HepG2 (cell line): ENCODE data around the gene PLK5. TPM values are rescaled to one million over a fixed set of nuclear protein-coding genes. Genes with fewer than 3 reads are reported as not detected.
A peak's percentile ranks its signal among the peaks of the same experiment; 100 is the strongest.

Source experiments
- ARID5B ChIP-seq: IDR thresholded peaks from 2 replicates; pipeline ENCODE4 v1.4.0; 2020; ENCODE audit warnings: mild to moderate bottlenecking, missing genetic modification reagents
- LBX2 ChIP-seq: sonication (generic); formaldehyde crosslinking; IDR thresholded peaks from 2 replicates; pipeline ENCODE4 v1.5.0; 2020; ENCODE audit warnings: missing genetic modification reagents, mild to moderate bottlenecking, borderline replicate concordance
- PRMT3 ChIP-seq: sonication (generic); formaldehyde crosslinking; IDR thresholded peaks from 2 replicates; pipeline ENCODE4 v1.8.1; 2022; ENCODE audit warnings: low read depth, mild to moderate bottlenecking, moderate library complexity, missing genetic modification reagents, borderline replicate concordance
- UBTF ChIP-seq: sonication (generic); formaldehyde crosslinking; IDR thresholded peaks from 2 replicates; pipeline ENCODE4 v1.4.0; 2020; ENCODE audit warnings: mild to moderate bottlenecking, missing genetic modification reagents
- WIZ ChIP-seq: sonication (generic); formaldehyde crosslinking; IDR thresholded peaks from 2 replicates; pipeline ENCODE4 v1.5.1; 2020; ENCODE audit warnings: mild to moderate bottlenecking, missing genetic modification reagents
- ZBTB38 ChIP-seq: sonication (generic); formaldehyde crosslinking; IDR thresholded peaks from 2 replicates; pipeline ENCODE4 v1.5.1; 2020; ENCODE audit warnings: mild to moderate bottlenecking, missing genetic modification reagents
- ZBTB46 ChIP-seq: sonication (generic); formaldehyde crosslinking; IDR thresholded peaks from 2 replicates; pipeline ENCODE4 v1.4.0; 2020; ENCODE audit warnings: mild to moderate bottlenecking, missing genetic modification reagents, borderline replicate concordance
- ZFP36L2 ChIP-seq: sonication (generic); formaldehyde crosslinking; IDR thresholded peaks from 2 replicates; pipeline ENCODE4 v1.4.0; 2020; ENCODE audit warnings: missing genetic modification reagents
- ZKSCAN1 ChIP-seq: fragments of 150-350 bp; IDR thresholded peaks from 2 replicates; pipeline ENCODE4 v1.6.1; 2014; ENCODE audit warnings: low read length
- ZNF598 ChIP-seq: sonication (generic); formaldehyde crosslinking; IDR thresholded peaks from 2 replicates; pipeline ENCODE4 v1.5.1; 2020; ENCODE audit warnings: mild to moderate bottlenecking, missing genetic modification reagents, borderline replicate concordance
- ZNF709 ChIP-seq: sonication (generic); formaldehyde crosslinking; IDR thresholded peaks from 2 replicates; pipeline ENCODE4 v1.5.0; 2020; ENCODE audit warnings: mild to moderate bottlenecking, missing genetic modification reagents
- polyA plus RNA-seq, 8 experiments: library from polyadenylated mRNA; depleted of rRNA in 3 of 8; stranded (reverse) in 7 of 8; unstranded in 1 of 8; fragments of >200 nt; fragmentation: Illumina TruSeq in 4 of 8; extraction: Trizol in 4 of 8; gene quantifications; 2 replicates each; pipeline versions ENCODE4 v1.2.1 to v1.2.3, GENCODE V29; 2011 to 2016; ENCODE audit warnings: low read depth in 4 of 8, missing spikeins in 1 of 8, mixed read lengths in 1 of 8; ENCODE audit not compliant: insufficient read depth in 1 of 8
- total RNA-seq, 5 experiments: library from RNA; depleted of rRNA; stranded (reverse); fragments of >200 nt; fragmentation: Illumina TruSeq; extraction: Trizol; gene quantifications; 2 replicates each; pipeline ENCODE4 v1.2.3, GENCODE V29; 2016; ENCODE audit warnings: low read depth in 1 of 5

PLK5 gene
- total and polyA plus RNA-seq, 2 of the 13 experiments (the other 11 are each of a cell fraction or from before 2014, with no cell fraction given) = not detected

GRCh38 chr19:1481224-1481892, 42.5 kb upstream of the PLK5 start (continued):
- TF ChIP-seq ARID5B (CRISPR knock-in tag) = no peak
- TF ChIP-seq PRMT3 (CRISPR knock-in tag) = no peak
- no peak for TF ChIP-seq ZNF598 (CRISPR knock-in tag)
- TF ChIP-seq WIZ (CRISPR knock-in tag) = no peak
- TF ChIP-seq ZFP36L2 (CRISPR knock-in tag) = no peak
- TF ChIP-seq ZBTB38 (CRISPR knock-in tag) = peak; percentile 11; the same call in 1 of the 2 replicates
- TF ChIP-seq ZBTB46 (CRISPR knock-in tag) = no peak
- no peak for TF ChIP-seq LBX2 (CRISPR knock-in tag)
- no peak for TF ChIP-seq UBTF (CRISPR knock-in tag)
- TF ChIP-seq ZNF709 (CRISPR knock-in tag) = no peak
- no peak for TF ChIP-seq ZKSCAN1
